HCT116 (cell line): Measurements from ENCODE around the gene DNM2.

ENCODE experiments used
- RAD21 ChIP-seq: IDR thresholded peaks from 2 replicates; pipeline ENCODE4 v1.6.1; 2012; ENCODE audit warnings: low read depth, mild to moderate bottlenecking
- TF ChIP-seq, protein P1 (sequence below): IDR thresholded peaks from 2 replicates; pipeline ENCODE4 v1.6.1; 2012
- TF ChIP-seq, protein P2 (sequence below): IDR thresholded peaks from 2 replicates; pipeline ENCODE4 v1.6.1; 2011; ENCODE audit warnings: mild to moderate bottlenecking, low read length, moderate library complexity; ENCODE audit not compliant: insufficient replicate concordance; ENCODE audit errors: extremely low read depth
- TF ChIP-seq, protein P3 (sequence below), 3 experiments: fragments of 200-600 bp in 1 of 3; sonication (generic) in 1 of 3; IDR thresholded peaks in 2 of 3; conservative IDR thresholded peaks in 1 of 3; 2 replicates each; pipeline ENCODE4 v1.5.1; 2012 to 2017; ENCODE audit warnings: low read depth in 2 of 3, low read length in 2 of 3, antibody characterized with exemption in 1 of 3, borderline replicate concordance in 1 of 3, control low read depth in 1 of 3, mild to moderate bottlenecking in 1 of 3, mixed read lengths in 1 of 3, mixed run types in 1 of 3, moderate library complexity in 1 of 3; ENCODE audit not compliant: insufficient read depth in 1 of 3

DNA sequence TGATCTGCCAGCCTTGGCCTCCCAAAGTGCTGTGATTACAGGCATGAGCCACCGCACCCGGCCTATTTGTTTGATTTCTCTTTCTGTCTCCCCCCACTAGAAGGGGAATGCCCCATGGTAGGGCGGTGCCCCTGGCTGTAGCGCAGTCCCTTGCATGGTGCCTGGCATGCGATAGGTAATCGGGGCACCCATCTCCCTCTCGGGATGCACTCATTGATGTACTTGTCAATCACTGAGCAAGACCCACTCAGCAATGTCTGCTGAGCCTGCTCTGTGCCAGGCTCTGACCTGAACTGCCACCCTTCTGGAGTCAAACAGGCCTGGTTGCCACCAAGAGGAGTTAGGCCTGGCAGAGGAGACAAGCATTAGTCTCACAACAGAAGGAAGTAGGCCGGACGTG, 19.8 kb downstream of the DNM2 start:
- TF ChIP-seq, protein P1, sequence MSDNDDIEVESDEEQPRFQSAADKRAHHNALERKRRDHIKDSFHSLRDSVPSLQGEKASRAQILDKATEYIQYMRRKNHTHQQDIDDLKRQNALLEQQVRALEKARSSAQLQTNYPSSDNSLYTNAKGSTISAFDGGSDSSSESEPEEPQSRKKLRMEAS = no peak
- TF ChIP-seq, protein P2, sequence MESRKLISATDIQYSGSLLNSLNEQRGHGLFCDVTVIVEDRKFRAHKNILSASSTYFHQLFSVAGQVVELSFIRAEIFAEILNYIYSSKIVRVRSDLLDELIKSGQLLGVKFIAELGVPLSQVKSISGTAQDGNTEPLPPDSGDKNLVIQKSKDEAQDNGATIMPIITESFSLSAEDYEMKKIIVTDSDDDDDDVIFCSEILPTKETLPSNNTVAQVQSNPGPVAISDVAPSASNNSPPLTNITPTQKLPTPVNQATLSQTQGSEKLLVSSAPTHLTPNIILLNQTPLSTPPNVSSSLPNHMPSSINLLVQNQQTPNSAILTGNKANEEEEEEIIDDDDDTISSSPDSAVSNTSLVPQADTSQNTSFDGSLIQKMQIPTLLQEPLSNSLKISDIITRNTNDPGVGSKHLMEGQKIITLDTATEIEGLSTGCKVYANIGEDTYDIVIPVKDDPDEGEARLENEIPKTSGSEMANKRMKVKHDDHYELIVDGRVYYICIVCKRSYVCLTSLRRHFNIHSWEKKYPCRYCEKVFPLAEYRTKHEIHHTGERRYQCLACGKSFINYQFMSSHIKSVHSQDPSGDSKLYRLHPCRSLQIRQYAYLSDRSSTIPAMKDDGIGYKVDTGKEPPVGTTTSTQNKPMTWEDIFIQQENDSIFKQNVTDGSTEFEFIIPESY = no peak
- TF ChIP-seq, protein P3, sequence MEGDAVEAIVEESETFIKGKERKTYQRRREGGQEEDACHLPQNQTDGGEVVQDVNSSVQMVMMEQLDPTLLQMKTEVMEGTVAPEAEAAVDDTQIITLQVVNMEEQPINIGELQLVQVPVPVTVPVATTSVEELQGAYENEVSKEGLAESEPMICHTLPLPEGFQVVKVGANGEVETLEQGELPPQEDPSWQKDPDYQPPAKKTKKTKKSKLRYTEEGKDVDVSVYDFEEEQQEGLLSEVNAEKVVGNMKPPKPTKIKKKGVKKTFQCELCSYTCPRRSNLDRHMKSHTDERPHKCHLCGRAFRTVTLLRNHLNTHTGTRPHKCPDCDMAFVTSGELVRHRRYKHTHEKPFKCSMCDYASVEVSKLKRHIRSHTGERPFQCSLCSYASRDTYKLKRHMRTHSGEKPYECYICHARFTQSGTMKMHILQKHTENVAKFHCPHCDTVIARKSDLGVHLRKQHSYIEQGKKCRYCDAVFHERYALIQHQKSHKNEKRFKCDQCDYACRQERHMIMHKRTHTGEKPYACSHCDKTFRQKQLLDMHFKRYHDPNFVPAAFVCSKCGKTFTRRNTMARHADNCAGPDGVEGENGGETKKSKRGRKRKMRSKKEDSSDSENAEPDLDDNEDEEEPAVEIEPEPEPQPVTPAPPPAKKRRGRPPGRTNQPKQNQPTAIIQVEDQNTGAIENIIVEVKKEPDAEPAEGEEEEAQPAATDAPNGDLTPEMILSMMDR (IDR thresholded peaks at IDR 0.05 in 2 of 3, conservative IDR thresholded peaks at IDR 0.05 in 1 of 3; ENCODE audit: borderline replicate concordance in 1 of 3, insufficient read depth in 1 of 3, low read depth in 2 of 3, low read length in 2 of 3) = no peak
- TF ChIP-seq RAD21 = no peak
